ENCODE measurements around the gene ZNF84. TPM values are rescaled to one million over a fixed set of nuclear protein-coding genes. Genes with fewer than 3 reads are reported as not detected.

ZNF84 gene
- total RNA-seq, 4 donors from 2014 or later, result 16.2 to 144 (median 44.5) TPM

DNA sequence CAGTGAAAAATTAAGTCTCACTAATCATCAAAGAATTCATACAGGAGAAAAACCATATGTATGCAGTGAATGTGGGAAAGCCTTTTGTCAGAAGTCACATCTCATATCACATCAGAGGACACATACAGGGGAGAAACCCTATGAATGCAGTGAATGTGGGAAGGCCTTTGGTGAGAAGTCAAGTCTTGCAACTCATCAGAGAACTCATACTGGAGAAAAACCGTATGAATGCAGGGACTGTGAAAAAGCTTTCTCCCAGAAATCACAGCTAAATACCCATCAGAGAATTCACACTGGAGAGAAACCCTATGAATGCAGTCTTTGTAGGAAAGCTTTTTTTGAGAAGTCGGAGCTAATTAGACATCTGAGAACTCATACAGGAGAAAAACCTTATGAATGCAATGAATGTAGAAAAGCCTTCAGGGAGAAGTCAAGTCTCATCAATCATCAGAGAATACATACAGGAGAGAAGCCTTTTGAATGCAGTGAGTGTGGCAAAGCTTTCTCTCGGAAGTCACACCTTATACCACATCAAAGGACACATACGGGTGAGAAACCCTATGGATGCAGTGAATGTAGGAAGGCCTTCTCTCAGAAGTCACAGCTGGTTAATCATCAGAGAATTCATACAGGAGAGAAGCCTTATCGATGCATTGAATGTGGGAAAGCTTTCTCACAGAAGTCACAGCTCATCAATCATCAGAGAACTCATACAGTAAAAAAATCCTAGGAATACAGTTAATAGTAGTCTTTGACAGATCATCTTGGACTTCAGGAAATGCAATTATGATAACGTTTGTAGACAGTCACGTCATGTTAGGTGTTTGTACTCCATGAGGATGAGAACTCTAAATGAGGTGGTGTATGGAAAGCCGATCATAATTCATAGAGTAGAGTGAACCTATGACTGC, 21.1 kb downstream of the ZNF84 start:
- in situ Hi-C loops (cut with MboI; ENCODE audit: low pct_ligation_motif_present in 1 of 4, low pct_unique_long_range_greater_than_20kb in 1 of 4, low sequenced_read_pairs in 3 of 4) (no loop called here), intact Hi-C loops (cut with DNase I; ENCODE audit: low total_unique reads) (no loop called here)
- Histone ChIP-seq H3K36me3 (peaks cover 0 to 60% (median 28%) of the 10 kb centered on the region in 4 donors), H3K4me3 (no peak overlapping the region), H3K4me1 (no peaks in the 10 kb centered on the region), H3K27me3 (no peaks in the 10 kb centered on the region), H3K9me3 (peaks cover 94 to 97% of the 10 kb centered on the region in 2 donors), H3K27ac (no peak overlapping the region)
- no peak for DNase-seq
- WGBS, 2 donors (ENCODE audit: low coverage in 1 of 2), result 90 to 92% methylated on average over 7 to 8 of the region's 8 CpGs
- TF ChIP-seq POLR2A (IDR thresholded peaks at IDR 0.05), result no peak
- no peak for TF ChIP-seq CTCF (IDR thresholded peaks at IDR 0.05)
- no peak for TF ChIP-seq EP300 (IDR thresholded peaks at IDR 0.05; ENCODE audit: low read depth)

- in situ Hi-C loops (cut with MboI; ENCODE audit: low pct_ligation_motif_present in 1 of 4, low pct_unique_long_range_greater_than_20kb in 1 of 4, low sequenced_read_pairs in 3 of 4) (no loop called here), intact Hi-C loops (cut with DNase I; ENCODE audit: low total_unique reads) (no loop called here)
- no peak for DNase-seq
- Histone ChIP-seq H3K4me1 (no peaks in the 10 kb centered on the region), H3K27me3 (no peaks in the 10 kb centered on the region), H3K9me3 (peaks cover 96 to 97% of the 10 kb centered on the region in 2 donors), H3K36me3 (peaks cover 0 to 29% (median 15%) of the 10 kb centered on the region in 4 donors), H3K4me3 (no peak overlapping the region), H3K27ac (no peak overlapping the region)
- WGBS, 2 donors (ENCODE audit: low coverage in 1 of 2), result 96% methylated on average over 1 of the region's 1 CpG; no CpG with 5 or more reads in 1 of the 2 donors
- TF ChIP-seq CTCF (IDR thresholded peaks at IDR 0.05), result no peak
- no peak for TF ChIP-seq EP300 (IDR thresholded peaks at IDR 0.05; ENCODE audit: low read depth)
- TF ChIP-seq POLR2AphosphoS5 (IDR thresholded peaks at IDR 0.05), result no peak
- no peak for TF ChIP-seq POLR2A (IDR thresholded peaks at IDR 0.05)
Observed at GRCh38 chr12:133061954-133062353, 24.6 kb downstream of the ZNF84 start.

- intact Hi-C loops (cut with DNase I; ENCODE audit: low total_unique reads) (no loop called here), in situ Hi-C loops (cut with MboI; ENCODE audit: low pct_ligation_motif_present in 1 of 4, low pct_unique_long_range_greater_than_20kb in 1 of 4, low sequenced_read_pairs in 3 of 4) (no loop called here)
- Histone ChIP-seq H3K4me1 (no peaks in the 10 kb centered on the region), H3K9me3 (peaks cover 91 to 97% of the 10 kb centered on the region in 2 donors), H3K36me3 (peaks cover 0 to 16% (median 4%) of the 10 kb centered on the region in 4 donors), H3K27ac (no peak overlapping the region), H3K4me3 (no peak overlapping the region), H3K27me3 (no peaks in the 10 kb centered on the region)
- WGBS, 2 donors (ENCODE audit: low coverage in 1 of 2), result 80 to 100% methylated on average over 1 of the region's 1 CpG
- TF ChIP-seq POLR2A (IDR thresholded peaks at IDR 0.05), result no peak
- TF ChIP-seq POLR2AphosphoS5 (IDR thresholded peaks at IDR 0.05), result no peak
- TF ChIP-seq CTCF (IDR thresholded peaks at IDR 0.05), result no peak
- no peak for TF ChIP-seq EP300 (IDR thresholded peaks at IDR 0.05; ENCODE audit: low read depth)
- DNase-seq, result no peak
Observed at GRCh38 chr12:133063556-133063955, 26.2 kb downstream of the ZNF84 start.

- peaks cover 77 to 95% of the 10 kb centered on the region in 2 donors for H3K9me3 ChIP-seq
- in situ Hi-C loops (cut with MboI; ENCODE audit: low pct_ligation_motif_present in 1 of 4, low pct_unique_long_range_greater_than_20kb in 1 of 4, low sequenced_read_pairs in 3 of 4), result no loop called here
- H3K4me3 ChIP-seq, result no peak overlapping the region
- H3K27me3 ChIP-seq, result no peaks in the 10 kb centered on the region
- H3K4me1 ChIP-seq, result no peaks in the 10 kb centered on the region
- no peak for TF ChIP-seq EP300 (IDR thresholded peaks at IDR 0.05; ENCODE audit: low read depth)
- TF ChIP-seq CTCF (IDR thresholded peaks at IDR 0.05), result no peak
- no peak for TF ChIP-seq POLR2AphosphoS5 (IDR thresholded peaks at IDR 0.05)
- TF ChIP-seq POLR2A (IDR thresholded peaks at IDR 0.05), result no peak
- intact Hi-C loops (cut with DNase I; ENCODE audit: low total_unique reads), result no loop called here
- peaks cover 0 to 2% (median 0%) of the 10 kb centered on the region in 4 donors for H3K36me3 ChIP-seq
- 89 to 91% methylated on average over 2 of the region's 2 CpGs for WGBS, 2 donors (ENCODE audit: low coverage in 1 of 2)
- no peak for DNase-seq
- no peak overlapping the region for H3K27ac ChIP-seq
Observed at GRCh38 chr12:133073836-133074235, 36.5 kb downstream of the ZNF84 start.
